RWPE2 (cell line): Measurements from ENCODE around the gene CAPZA1.

Source experiments
- ATAC-seq: fragments of 200-7000 bp; cut with Tn5 transposase; 3 replicates; pipeline ENCODE4 v1.9.1; 2021; ENCODE audit warnings: low read depth
- DNase-seq: peaks from one replicate; pipeline ENCODE4 v3.0.0-alpha.2; 2020; ENCODE audit warnings: low spot score
- H3K27ac ChIP-seq: fragments of 450-650 bp; 2 replicates; pipeline ENCODE4 v1.5.1; 2017; ENCODE audit warnings: mild to moderate bottlenecking; ENCODE audit not compliant: poor library complexity, severe bottlenecking
- H3K27me3 ChIP-seq: fragments of 250-450 bp; sonication (Bioruptor Pico); 2 replicates; pipeline ENCODE4 v1.5.1; 2021; ENCODE audit warnings: mild to moderate bottlenecking, moderate library complexity; ENCODE audit not compliant: insufficient read depth, poor library complexity, severe bottlenecking
- H3K36me3 ChIP-seq: fragments of 250-450 bp; sonication (Bioruptor Pico); 2 replicates; pipeline ENCODE4 v1.5.1; 2020; ENCODE audit warnings: low read depth, mild to moderate bottlenecking, moderate library complexity
- H3K4me1 ChIP-seq: fragments of 250-450 bp; sonication (Bioruptor Pico); 2 replicates; pipeline ENCODE4 v1.5.1; 2021; ENCODE audit warnings: mild to moderate bottlenecking, moderate library complexity; ENCODE audit not compliant: insufficient read depth, poor library complexity, severe bottlenecking
- H3K4me3 ChIP-seq: fragments of 250-450 bp; sonication (Bioruptor Pico); 2 replicates; pipeline ENCODE4 v1.5.1; 2021; ENCODE audit warnings: mild to moderate bottlenecking, moderate library complexity; ENCODE audit not compliant: severe bottlenecking
- H3K9me3 ChIP-seq: fragments of 250-450 bp; sonication (Bioruptor Pico); 2 replicates; pipeline ENCODE4 v1.5.1; 2021; ENCODE audit warnings: mild to moderate bottlenecking, moderate library complexity; ENCODE audit not compliant: severe bottlenecking
- TF ChIP-seq, protein P1 (sequence below): fragments of 450-650 bp; IDR thresholded peaks from one replicate; pipeline ENCODE4 v1.5.1; 2017; ENCODE audit warnings: mild to moderate bottlenecking, moderate library complexity; ENCODE audit not compliant: poor library complexity, severe bottlenecking

Gene CAPZA1

DNA sequence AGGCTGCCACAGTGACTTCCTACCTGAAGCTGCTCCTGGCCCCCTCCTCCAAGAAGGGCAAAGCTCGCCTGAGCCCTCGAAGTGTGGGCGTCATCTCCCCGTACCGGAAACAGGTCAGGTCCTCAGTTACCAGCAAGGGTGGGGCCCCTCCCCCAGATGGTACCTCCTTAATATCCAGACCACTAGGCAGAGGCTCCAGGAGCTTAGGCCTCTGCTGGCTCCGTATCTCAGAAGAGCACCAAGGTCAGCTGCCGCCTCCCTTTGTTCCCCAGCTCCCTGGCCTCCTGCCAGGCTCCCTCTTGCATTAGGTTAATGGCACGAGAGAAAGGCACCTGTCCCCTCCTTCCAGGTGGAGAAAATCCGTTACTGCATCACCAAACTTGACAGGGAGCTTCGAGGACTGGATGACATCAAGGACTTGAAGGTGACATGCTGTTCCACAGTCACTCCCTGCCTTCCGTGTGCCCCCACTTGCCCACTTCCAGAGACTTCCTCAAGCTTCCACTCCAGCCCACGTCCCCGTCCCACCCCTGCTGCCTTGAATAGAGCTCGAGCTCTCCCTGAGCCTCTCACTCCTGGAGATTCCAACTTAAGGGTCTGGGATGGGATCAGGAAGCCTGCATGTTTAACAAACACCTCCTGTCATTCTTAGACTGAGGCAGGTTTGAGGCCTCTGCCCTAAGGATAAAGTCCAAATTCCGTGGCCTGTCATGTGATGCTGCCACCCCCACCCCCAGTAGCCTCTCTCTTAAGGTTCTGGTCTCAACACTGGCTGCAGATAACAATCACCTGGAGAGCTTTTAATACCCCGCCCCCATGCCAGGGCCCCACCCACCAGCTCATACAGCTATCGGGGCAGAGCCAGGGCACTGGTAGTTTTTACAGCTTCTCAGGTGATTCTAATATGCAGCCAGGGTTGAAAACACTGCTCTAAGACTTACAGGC, 79.0 kb downstream of the CAPZA1 start:
- Histone ChIP-seq H3K27ac (peak overlapping the region; percentile 92), H3K4me3 (no peak overlapping the region), H3K36me3 (peaks cover 82% of the 10 kb centered on the region), H3K27me3 (no peaks in the 10 kb centered on the region), H3K9me3 (no peaks in the 10 kb centered on the region), H3K4me1 (peaks cover 27% of the 10 kb centered on the region)
- no peak for DNase-seq
- ATAC-seq = peak; percentile 24; the same call in 2 of the 3 replicates
- TF ChIP-seq, protein P1, sequence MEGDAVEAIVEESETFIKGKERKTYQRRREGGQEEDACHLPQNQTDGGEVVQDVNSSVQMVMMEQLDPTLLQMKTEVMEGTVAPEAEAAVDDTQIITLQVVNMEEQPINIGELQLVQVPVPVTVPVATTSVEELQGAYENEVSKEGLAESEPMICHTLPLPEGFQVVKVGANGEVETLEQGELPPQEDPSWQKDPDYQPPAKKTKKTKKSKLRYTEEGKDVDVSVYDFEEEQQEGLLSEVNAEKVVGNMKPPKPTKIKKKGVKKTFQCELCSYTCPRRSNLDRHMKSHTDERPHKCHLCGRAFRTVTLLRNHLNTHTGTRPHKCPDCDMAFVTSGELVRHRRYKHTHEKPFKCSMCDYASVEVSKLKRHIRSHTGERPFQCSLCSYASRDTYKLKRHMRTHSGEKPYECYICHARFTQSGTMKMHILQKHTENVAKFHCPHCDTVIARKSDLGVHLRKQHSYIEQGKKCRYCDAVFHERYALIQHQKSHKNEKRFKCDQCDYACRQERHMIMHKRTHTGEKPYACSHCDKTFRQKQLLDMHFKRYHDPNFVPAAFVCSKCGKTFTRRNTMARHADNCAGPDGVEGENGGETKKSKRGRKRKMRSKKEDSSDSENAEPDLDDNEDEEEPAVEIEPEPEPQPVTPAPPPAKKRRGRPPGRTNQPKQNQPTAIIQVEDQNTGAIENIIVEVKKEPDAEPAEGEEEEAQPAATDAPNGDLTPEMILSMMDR = no peak

DNA sequence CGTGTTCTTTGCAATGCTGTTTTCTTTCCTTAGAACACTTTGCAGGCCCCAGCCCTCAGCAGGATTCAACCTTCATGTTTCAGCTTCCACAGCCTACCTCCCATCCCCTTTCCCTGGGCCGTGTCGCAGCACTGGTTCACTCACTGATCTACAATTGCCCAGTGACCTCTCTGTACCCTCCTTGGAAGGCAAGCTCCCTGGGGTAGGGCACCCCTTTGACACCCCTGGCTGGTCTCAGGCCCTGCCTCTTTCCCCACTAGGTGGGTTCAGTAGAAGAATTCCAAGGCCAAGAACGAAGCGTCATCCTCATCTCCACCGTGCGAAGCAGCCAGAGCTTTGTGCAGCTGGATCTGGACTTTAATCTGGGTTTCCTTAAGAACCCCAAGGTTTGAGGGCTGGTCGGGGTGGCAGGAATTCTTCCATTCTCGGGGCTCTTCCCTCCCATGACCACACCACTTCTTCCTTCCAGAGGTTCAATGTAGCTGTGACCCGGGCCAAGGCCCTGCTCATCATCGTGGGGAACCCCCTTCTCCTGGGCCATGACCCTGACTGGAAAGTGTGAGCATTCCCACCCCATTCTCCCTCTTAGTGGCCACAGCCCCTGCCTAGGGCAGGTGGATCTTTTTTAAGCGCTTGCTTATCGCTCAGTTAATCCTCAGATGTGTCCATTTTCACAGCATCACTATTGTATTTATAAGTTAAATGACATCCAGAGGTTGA, 80.0 kb downstream of the CAPZA1 start:
- Histone ChIP-seq H3K4me3 (no peak overlapping the region), H3K4me1 (peaks cover 36% of the 10 kb centered on the region)

DNA sequence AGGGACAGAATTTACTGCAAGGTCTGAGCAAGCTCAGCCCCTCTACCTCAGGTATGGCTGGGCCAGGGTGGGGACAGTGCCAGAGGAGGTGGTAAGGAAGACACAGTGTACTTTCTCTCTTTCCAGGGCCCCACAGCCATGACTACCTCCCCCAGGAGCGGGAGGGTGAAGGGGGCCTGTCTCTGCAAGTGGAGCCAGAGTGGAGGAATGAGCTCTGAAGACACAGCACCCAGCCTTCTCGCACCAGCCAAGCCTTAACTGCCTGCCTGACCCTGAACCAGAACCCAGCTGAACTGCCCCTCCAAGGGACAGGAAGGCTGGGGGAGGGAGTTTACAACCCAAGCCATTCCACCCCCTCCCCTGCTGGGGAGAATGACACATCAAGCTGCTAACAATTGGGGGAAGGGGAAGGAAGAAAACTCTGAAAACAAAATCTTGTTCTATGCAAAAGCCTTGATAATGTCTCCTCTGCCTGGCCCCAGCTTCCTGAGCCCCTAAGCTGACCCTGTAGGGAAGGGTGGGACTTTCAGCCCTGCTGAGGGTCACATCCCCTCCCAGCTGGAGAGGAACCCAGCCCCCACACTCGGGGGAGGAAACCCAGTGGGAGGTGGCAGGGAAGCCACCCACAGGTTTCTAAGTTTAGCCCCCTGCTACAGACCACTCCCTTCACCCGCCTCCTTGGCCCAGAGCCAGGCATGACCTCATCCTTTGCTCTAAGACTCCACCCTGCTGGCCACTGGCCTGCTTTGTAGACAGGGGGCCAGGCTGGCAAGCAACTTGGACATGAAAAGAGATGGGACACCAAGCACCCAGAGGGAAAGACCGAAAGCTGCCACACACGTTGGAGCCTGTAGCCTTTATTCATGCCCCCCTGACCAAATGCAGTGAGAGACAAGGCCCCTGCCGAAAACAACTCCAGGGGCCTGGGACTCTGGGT, 80.9 kb downstream of the CAPZA1 start:
- H3K9me3 ChIP-seq = no peaks in the 10 kb centered on the region
- peaks cover 38% of the 10 kb centered on the region for H3K4me1 ChIP-seq
- ATAC-seq (peak; percentile 47), DNase-seq (peak; percentile 89)
- peak overlapping the region; percentile 92 for H3K27ac ChIP-seq
- TF ChIP-seq, protein P1 = no peak
- no peak overlapping the region for H3K4me3 ChIP-seq
- H3K27me3 ChIP-seq = no peaks in the 10 kb centered on the region
- H3K36me3 ChIP-seq = peaks cover 69% of the 10 kb centered on the region

More for the DNA sequence above, 80.0 kb downstream of the CAPZA1 start:
- DNase-seq (no peak), ATAC-seq (no peak)
- Histone ChIP-seq H3K27me3 (no peaks in the 10 kb centered on the region), H3K9me3 (no peaks in the 10 kb centered on the region), H3K36me3 (peaks cover 79% of the 10 kb centered on the region), H3K27ac (peak overlapping the region; percentile 92)
- TF ChIP-seq, protein P1 = no peak

DNA sequence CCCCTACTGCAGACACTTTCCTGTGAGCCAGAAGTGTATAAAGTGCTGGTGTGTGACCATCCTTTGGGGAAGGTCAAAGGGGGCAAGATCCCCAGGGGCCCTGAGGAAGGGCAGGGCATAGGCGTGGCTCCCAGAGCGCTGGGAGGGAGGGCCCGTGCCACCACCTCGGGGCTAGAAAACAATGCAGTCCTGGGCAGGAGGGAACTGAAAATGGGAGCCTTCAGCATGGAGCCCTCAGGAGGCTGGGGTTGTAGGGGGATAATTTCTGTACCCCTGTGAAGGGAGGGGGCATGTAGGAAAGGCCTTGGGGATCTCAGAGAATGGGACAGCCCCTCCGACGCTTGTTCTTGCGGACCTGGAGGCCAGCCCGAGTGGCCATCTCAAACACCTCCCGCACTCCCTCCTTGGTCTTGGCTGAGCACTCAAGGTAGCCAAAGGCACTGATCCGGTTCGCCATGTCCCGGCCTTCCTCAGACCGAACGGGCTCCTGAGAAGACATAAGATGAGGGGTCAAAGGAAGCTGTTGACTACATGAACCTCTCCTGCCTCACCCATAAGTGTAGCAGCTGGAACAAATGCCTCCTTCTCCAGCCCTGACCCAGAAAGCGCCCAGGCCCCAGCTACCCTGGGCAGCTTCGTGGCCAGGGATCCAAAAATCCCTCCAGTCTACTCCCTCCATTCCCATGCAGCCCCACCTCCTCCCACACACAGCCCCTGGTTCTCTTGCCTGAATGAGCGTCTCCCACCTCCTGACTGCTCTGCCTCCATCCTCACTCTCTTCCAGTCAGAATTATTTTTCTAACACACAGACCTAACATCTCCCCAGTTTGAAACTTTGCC, 81.8 kb downstream of the CAPZA1 start:
- Histone ChIP-seq H3K4me1 (peaks cover 38% of the 10 kb centered on the region), H3K36me3 (peaks cover 64% of the 10 kb centered on the region), H3K27me3 (no peaks in the 10 kb centered on the region), H3K27ac (peak overlapping the region; percentile 92), H3K9me3 (no peaks in the 10 kb centered on the region), H3K4me3 (no peak overlapping the region)
- TF ChIP-seq, protein P1 = no peak
- DNase-seq (no peak), ATAC-seq (no peak)
